GM18502 (cell line): ENCODE data around the gene TSPAN15.

ENCODE experiments used
- ATAC-seq: cut with Tn5 transposase; IDR thresholded peaks from one replicate; pipeline ENCODE4 v1.9.1; 2021; ENCODE audit warnings: mild to moderate bottlenecking; ENCODE audit not compliant: unreplicated experiment, poor library complexity

Gene TSPAN15

DNA sequence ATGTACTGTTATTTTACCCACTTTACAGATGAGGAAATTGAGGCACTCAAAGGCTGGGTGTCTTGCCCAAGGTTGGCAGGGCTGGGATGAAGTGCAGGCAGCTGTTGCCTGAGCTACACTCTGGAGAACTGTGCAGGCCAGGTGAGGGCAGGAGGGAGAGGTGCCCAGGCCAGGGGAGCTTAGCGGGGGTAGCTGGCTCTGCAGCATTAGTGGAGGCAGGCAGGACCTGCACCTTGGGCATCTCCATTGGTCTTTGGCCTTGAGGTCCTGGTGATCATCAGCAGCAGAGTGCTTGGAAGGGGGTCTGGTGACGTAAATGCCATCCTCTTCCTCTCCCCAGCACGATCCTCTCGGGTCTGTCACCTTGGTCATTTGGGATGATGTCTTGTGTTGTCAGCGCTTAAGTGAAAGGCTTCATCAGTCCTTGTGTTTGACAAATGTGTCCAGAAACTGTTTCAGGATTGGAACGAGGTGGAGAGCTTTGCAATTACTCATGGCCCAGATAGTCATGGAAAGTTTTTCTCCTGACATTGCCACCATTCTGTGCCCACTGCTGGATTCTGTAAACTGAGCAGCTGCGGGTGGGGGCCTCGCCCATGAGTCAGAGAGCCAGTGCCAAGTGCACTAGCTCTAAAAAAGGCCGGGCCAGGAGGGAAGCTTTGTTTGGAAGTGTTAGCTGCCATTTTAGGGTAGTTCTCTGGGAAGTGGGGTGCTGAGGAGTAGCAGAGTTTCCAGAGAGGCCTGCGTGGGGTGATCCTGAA, 47.6 kb downstream of the TSPAN15 start:
- no peak for ATAC-seq

DNA sequence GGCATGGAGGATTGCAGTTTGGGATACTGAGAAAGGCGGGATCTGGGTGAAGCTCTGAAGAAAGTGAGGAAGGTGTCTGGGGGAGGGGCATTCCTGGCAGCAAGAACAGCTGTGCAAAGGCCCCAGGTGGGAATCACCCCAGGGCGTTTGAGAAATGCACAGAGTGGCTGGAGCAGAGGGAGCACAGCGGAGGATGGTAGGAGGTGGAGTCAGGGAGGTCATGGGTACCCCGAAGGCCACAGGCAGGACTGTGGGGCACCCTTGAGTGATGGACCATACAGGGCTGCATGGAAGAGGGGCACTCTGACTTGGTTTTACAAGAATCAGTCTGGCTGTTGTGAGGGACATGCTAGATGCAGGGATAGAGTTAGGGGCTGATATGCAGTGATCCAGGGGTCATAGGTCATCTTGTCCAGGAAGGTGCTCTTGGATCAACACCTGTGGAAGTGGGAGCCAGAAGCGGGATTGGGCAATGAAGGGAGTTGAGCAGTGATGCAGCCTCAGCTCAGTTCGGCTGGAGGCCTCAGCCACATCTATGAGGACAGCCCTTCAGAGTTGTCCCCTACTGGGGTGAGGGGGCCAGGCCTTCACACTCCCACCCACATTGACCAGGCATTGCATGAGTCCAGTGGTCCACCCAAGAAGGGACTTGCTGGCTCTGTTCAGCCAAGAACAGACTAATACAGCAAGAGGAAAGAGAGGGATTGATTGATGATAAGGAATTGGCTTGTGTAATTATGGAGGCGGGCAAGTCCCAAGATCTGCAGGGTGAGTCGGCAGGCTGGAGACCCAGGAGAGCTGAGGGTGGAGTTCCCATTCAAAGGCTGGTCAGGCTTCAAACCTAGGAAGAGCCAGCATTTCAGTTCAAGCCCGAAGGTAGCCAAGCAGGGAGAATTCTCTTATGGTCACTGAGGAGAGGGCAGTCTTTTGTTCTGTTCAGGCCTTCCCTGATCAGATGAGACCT, 48.7 kb downstream of the TSPAN15 start:
- ATAC-seq: no peak

DNA sequence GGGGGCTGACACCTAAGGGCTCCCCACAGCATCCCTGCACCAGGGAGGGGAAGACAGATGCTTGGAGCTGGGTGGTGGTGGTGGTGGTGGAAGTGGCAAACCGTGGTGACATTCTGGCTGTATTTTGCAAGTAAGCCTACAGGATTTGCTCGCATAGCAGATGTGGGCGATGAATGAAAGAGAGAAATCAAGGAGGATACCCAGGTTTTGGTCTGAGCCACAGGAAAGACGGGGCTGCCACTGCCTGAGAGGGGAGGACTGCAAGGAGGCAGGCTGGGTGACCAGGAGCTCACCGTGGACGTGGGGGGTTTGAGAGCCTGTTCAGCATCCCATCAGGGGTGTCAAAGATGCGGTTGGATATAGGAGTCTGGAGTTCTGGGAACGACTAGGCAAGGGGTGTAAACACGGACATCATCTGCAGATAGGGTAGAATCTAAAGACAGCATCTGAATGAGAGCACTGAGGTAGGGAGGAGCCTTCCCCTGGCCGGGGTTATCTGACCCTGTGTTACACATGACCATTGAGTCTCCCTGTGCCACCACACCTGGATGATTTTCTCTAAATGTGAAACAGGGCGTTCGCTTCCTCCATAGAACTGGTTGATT, 49.7 kb downstream of the TSPAN15 start:
- no peak for ATAC-seq

DNA sequence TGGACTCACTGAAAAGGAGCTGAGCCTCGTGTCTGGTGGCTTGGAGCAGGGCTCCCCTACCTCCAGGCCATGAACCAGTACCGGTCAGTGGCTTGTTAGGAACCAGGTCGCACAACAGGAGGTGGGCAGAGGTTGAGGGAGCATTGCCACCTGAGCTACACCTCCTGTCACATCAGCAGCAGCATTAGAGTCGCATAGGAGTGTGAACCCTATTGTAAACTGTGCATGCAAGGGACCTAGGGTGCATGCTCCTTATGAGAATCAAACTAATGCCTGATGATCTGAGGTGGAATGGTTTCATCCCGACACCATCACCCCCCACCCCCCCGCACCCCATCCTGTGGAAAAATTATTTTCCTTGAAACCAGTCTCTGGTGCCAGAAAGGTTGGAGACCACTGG, 50.4 kb downstream of the TSPAN15 start:
- no peak for ATAC-seq

DNA sequence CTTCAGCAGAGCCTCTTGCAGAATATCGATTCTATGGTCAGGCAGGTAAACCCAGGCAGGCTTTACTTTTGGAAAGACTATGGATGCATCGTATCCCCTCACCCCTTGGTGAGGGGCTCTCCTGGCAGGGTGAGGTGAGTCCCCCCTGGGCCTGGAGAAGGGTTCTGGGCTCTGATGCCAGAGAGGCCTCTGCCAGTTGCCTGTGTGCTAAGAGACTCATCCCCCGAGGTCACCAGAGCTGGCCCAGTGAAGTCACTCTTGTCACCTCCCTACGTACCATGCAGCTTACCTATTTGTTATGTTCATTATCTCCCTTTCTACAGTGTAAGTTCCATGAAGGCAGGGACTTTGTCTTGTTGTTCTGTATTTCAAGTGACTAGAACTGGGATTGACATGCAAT, 51.3 kb downstream of the TSPAN15 start:
- no peak for ATAC-seq

DNA sequence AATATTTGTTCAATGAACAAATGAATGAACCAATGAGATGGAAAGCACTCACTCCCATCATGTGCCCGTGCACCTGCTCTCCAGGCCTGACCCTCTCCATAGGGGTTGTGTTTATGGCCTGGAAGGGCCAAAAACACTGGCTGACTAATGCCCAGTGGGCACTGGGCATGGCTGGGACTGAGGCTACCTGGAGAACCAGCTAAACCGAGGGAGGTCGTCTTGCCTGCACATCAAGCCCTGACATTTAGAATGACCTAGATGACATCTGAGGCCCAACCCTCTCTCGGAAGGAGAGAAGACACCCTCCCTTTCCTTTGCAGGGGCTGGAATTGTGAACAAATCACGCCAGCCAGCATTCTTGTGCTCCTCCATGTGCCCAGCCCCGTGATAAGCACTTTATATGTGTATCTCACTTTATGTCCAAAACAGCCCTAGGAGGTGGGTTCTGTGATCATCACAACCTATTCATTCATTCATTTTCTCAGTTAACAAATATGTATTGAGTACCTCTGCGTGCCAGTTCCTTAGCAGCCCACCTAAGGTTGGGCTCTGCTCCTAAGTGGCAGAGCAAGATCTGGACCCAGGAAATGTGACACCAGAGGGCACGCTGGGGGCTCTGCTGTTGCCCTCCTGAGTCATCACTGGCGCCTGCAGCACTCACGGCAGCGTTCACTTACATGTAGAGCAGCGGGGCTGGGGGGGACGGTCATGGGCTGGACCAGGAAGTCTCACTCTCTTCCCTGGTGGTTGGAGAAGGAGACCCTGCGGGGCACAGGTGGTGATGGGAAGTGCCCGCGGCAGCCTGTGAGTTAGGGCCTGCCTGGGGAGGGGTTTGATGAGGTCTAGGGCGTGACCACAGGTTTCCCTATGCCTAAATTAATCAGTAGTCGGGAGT, 52.0 kb downstream of the TSPAN15 start:
- ATAC-seq: no peak

DNA sequence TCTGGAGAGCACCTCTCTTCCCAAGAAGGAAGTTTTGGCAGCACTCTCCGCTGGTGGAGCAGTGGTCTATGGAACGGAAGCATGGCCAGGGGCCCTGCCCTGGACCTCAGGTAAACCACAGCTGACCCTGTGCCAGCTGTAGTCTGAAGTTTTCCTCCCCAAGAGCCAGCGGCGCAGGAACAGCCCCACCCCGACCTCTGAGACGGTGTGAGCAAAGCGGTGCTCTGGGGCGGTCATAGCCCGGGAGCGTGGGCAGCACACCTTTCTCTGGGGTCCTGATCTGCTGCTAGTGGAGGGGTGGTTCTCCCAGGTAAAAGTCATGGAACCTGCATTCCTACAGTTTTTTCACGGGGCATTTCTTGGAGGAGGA, 52.6 kb downstream of the TSPAN15 start:
- ATAC-seq: no peak

DNA sequence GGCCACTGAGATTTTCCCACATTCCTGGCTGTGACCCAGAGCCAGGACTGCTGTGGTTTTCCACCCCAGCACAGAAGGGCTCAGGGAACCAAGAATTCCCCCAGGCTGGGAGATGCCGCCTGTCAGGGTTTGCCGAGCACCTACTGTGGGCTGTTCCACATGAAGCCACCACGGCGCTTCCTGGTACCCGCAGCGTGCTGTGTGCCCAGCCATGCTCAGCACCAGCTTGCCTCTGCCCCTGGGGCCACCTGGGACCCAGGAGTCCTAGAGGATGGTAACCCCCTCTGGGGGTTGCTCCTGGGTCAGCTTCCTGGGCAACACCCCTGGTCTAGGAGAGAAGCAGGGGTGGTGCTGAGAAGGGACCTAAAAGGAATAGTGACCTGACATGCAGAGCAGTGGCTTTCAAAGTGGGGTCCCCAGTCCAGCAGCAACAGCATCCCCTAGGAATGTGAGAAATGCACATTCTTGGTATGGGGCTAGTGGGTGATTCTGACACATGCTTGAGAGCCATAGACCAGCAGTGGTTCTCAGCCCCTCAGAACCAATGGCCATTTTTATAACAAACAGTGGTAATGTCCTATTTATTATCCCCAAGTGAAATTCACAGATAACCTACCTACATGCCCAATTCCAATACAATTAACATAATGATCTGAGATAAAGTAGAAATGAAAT, 53.4 kb downstream of the TSPAN15 start:
- no peak for ATAC-seq

DNA sequence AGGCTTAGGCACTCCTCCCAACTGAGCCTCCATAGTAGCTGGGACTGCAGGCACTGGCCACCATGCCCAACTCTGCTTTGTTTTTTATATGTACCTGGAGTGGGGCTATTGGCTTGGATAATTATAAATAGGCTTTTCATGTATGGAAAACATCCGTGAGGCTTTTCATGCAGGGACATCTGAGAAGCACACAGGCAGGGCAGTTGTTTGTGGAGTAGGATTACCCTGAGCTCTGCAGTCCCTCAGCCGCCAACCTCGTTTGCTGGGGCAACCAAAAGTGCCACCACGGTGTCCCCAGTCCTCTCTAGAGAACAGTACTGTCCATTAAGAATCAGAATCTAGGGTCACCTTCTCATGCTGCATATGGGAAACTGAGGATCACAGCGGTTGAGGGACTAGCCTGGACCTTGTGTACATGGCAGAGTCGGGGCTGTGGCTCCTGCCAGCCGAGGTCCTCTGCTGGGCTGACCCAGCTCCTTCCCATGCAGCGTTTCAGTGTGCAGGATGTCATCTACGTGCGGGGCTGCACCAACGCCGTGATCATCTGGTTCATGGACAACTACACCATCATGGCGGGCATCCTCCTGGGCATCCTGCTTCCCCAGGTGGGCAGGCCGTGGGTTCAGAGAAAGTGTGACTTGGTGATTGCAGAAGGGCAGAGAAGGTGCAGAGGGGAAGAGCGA, 54.5 kb downstream of the TSPAN15 start:
- ATAC-seq: no peak

DNA sequence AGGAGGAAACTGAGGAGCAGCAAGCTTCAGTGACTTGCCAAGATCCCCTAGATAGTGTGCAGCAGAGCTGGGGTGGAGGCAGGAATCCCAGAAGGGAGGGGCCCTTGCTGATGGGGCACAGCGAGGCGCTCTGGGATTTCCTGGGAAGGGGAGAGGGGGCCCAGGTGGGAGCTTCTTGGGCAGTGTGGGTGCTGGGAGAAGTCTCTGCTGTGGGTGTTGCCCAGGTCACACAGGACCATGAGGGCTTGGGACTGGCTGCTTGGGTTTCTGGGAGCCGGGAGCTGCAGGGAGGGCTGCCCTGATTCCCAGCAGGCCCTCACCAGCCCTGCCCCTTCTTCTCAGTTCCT, 55.2 kb downstream of the TSPAN15 start:
- ATAC-seq: no peak

DNA sequence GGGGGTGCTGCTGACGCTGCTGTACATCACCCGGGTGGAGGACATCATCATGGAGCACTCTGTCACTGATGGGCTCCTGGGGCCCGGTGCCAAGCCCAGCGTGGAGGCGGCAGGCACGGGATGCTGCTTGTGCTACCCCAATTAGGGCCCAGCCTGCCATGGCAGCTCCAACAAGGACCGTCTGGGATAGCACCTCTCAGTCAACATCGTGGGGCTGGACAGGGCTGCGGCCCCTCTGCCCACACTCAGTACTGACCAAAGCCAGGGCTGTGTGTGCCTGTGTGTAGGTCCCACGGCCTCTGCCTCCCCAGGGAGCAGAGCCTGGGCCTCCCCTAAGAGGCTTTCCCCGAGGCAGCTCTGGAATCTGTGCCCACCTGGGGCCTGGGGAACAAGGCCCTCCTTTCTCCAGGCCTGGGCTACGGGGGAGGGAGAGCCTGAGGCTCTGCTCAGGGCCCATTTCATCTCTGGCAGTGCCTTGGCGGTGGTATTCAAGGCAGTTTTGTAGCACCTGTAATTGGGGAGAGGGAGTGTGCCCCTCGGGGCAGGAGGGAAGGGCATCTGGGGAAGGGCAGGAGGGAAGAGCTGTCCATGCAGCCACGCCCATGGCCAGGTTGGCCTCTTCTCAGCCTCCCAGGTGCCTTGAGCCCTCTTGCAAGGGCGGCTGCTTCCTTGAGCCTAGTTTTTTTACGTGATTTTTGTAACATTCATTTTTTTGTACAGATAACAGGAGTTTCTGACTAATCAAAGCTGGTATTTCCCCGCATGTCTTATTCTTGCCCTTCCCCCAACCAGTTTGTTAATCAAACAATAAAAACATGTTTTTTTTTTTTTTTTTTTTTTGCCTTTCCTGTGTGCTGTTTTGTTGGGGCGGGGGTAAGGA, 55.8 kb downstream of the TSPAN15 start:
- no peak for ATAC-seq

DNA sequence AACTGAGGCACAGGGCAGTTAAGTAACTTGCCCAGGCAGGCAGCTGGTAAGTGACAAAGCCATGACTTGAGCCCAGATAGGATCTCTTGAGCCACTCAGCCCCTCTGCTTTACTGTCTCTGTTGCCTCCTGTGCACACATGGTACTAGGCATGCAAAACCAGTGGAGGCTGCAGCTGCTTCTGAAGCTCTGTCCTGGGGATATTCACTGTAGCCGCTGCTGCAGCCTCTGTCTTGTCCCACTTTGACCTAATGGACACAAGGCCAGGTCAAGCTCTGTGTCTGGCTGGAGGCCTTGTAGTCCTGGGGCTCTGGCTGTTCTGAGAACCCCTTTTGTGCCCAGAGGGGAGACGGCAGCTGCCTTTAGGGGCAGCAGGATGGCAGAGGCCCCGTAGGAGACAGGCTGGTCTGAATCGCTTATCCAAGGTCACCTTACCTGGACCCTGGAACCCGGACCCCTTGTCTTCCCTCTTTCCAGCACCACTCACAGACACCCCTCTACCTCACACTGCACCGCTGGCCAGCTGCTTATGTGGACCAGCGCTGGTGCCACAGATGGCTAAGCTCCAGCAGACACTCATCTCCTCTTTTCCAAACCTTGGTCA, 57.6 kb downstream of the TSPAN15 start:
- ATAC-seq: no peak

DNA sequence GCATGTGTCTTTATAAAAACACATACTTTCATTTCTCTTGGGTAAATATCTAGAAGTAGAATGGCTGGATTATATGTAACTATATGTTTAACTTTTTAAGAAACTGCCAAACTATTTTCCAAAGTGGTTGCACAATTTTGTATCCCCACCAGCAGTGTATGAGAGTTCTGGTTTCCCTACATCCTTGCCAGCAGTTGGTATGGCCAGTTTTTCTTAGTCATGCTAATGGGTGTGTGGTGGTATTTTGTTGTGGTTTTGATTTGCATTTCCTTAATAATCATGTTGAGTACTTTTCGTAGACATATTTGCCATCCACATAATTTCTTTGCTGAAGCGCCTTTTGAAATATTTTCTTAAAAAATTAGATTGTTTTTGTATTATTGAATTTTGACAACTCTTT, 61.6 kb downstream of the TSPAN15 start:
- no peak for ATAC-seq

DNA sequence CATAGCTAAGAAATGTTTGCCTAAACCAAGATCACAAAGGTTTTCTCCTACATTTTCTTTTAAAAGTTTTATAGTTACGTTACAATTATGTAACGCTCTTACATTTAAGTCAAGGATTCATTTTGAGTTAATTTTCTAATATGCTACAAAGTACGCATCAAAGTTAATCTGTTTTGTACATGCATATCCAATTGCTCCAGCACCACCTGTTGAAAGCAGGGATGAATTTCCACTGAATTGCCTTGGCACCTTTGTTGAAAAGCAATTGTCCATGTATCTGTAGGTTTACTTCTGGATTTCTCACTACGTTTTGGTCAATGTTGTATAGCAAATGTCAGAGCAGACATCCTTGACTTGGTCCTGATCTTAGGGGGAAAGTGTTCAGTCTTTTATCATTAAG, 62.4 kb downstream of the TSPAN15 start:
- no peak for ATAC-seq

DNA sequence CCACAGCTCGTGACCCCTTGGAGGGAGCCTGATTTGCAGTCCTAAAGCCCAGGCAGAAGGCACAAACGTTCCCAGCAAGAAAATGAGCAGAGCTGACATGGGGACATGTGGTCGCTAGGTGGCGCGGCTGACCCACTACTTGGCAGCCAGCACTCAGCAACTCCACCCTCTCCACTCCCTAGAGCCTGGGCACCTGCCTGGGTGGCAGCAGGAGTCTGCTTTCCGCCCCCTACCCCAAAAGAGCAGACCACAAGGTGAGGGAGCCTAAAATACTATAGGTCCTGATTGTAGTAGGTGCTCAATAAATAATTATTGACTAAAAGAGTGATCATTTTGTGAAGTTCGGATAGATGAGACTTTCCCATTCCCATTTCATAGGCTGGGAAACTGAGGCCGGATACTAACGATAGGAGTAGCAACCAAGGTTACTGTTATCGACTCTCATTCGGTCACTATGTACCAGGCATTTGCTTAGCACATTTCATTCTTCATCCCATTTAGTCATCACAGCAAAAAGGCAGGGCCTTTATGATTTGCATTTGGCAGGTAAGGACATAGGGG, 64.5 kb downstream of the TSPAN15 start:
- no peak for ATAC-seq

DNA sequence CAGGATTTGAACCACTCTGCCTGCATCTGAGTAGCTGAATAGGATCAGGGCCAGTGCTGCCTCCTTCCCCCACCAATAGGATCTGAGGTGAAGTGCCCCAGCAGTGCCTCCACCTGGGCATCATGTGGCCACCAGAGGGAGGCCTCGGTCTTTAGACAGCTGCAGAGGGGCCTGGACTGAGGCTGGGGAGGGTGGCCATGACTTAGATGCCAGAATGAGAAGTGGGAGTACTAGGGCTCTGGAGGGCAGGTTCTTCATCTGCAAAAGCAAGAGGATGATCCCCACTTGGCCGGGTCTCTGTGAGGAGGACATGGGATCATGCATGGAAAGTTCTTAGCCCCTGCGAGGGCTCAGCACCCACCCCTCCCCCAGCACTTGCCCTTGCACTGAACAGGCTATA, 65.1 kb downstream of the TSPAN15 start:
- no peak for ATAC-seq

DNA sequence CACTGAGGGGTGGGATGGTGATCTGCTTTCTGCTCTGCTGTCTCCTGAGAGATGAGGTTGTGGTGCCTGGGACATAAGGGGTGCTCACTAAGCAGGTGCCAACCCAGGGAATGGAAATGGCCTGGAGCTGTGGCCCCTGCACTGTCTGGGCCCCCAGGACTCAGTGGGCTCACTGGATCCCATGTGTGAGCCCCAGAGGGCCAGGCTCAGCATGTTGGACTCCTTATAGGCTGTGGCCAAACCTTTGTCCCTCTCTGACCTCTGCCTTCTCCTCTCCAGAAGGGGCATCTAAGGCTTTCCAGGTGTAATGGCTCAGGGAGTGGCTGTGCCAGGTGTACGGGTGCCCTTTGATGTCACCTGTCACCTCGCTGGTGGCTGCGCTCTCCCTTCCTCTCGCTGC, 65.5 kb downstream of the TSPAN15 start:
- ATAC-seq: no peak
